NCI-H446 treated with DMSO at 0.1 percent for 48 hours (cell line): ENCODE measurements around the gene PABPN1L.
"Not testable (repeated sequence)": the region's sequence is repeated elsewhere in the genome, so short reads cannot be mapped to it uniquely, and the experiment has no call there.

Experiments
- DNase-seq: peaks from one replicate; lab custom pipeline; 2025; lab: John Stamatoyannopoulos, UW

Gene PABPN1L

GRCh38 chr16:88827727-88828126 lies 38.7 kb downstream of the PABPN1L start:
- no peak for DNase-seq

DNA sequence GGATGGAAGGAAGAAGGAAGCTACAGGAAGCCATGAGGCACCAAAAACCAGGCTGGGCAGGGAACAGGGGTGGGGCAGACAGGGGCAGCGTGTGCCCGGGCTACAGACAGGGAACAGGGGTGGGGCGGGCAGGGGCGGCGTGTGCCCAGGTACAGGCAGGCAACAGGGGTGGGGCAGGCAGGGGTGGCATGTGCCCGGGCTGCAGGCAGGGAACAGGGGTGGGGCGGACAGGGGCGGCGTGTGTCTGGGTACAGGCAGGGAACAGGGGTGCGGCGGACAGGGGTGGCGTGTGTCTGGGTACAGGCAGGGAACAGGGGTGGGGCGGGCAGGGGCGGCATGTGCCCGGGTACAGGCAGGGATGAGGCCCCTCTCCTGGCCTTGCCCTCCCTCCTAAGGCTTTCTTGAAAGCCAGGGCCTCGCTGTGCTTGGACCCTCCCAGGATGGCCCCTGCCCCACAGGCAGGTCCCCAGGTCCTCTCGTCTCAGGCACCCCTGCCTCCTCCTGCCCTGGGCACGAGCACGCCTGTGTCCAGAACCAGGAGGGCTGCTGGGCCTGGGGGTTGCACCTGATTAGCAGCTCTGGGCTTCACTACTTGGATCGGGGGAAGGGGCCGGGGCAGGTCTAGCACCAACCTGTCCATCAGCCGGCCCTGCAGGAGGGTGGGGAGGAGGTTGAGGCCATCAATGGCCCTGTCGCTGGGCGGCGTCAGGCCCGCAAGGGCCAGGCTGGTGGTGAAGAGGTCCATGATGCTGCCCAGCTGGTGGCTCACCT lies 40.2 kb downstream of the PABPN1L start:
- DNase-seq: no peak

GRCh38 chr16:88825146-88825545 lies 41.3 kb downstream of the PABPN1L start:
- DNase-seq: no peak

DNA sequence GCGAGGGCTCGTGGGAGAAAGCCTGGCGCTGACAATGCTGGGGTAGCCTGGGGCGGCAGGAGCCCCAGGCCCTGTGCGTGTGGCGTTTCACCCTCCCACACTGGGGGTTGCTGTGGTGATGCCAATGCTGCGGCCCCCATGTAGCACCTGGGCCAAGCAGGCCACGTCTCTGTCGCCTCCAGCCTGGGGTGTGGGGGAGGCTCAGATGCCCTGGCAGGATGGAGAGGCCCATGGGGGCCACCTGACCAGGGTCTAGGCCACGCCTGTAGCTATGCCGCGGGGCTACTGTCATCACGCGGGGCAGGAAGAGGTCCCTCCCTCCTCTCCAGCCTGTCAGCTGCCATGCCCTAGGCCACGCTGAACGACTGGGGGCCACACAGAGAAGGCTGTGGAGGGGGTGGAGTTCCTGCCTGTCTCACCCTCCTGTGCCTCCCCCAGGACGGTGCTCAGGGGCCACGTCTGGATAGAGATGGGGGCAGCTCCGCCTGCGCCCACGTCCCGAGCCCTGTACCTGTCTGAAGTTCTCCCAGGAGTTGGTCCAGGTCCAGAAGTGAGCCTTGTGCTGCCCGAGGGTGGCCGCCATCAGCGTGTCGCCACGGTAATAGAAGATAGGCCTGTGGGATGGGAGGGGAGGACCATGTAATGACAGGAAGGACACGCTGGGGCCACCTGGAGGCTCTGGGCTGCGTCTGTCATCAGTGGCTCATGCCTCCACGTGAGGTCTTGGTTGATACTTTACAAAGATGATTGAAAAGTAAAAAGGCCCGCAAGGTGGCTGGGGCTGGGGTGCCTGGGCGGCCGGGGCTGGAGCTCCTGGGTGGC lies 42.0 kb downstream of the PABPN1L start:
- DNase-seq: no peak

GRCh38 chr16:88823646-88824045 lies 42.8 kb downstream of the PABPN1L start:
- DNase-seq: not testable (repeated sequence)

GRCh38 chr16:88822281-88823040 lies 44.0 kb downstream of the PABPN1L start:
- no peak for DNase-seq

DNA sequence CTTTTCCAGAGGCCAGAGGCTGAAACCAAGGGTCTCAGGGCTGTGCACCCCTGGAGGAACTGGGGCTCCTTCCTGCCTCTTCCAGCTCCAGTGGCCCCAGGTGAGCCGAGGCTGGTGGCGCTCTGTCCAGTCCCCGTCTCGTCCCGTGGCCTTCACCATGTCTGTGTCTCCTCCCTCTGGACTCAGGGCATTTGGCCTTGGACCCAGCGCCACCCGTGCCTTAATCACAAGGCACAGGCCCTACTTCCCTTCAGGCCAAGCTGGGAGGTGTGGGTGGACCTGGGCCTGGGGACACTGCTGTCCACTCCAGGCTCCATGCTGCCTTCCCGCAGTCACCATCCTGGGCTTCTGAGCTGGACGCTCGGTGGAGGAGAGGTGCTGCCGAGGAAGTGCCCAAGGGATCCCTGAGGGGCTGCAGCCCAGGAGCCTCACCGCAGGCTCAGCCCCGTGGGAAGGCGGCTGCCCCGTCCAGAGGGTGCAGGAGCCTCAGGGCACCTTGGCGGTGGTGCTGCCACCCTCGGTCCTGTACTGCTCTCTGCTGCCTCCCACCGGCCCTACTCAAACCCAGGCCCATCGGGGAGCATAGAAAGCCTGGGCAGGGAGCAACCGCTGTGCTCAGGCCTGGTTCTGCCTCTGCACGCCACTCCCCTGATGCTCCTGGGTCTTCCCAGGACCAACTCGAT lies 45.2 kb downstream of the PABPN1L start:
- DNase-seq: no peak

DNA sequence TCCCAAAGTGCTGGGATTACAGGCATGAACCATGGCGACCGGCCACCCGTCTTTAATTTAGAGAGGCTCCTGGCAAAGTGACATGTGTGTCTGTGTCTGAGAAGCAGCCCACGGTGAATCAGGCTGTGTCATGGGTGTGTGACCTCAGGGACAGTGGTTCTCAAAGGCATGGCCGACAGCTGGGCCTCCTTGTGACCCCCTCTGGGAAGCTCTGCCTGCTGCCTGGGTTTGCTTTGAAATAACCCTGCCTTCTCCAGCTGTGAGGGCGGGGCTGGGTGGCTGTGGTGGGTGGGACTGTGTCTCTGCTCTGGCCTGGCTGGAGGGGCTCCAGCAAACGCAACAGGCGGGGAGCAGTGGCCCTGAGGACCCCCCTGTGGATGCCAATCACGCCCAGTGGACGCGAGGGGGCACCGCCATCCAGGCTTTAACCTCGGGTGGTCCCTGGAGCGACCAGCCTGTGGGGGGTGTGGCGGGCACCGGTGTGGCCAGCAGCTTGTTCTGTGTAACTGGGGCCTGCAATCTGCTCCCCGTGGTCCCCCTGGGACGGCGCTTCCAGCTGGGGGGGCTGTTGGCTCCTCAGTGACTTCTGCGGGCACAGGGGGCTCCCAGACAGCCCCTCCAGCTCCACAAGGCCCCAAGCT lies 46.0 kb downstream of the PABPN1L start:
- no peak for DNase-seq

GRCh38 chr16:88819126-88819525 lies 47.3 kb downstream of the PABPN1L start:
- DNase-seq: no peak

DNA sequence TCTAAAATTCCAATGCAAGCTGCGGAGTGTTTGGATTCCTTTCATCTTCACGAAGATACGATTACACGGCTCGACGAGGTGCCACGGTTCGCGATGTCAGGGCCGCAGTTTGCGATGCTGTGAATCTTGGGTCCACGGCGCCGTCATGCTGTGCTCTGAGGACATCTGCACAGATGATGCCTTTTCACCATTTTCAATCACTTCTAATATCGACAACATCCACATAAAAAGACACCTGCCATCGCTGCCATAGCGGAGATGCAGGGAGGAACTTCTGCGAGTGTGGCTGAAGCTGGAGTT lies 47.9 kb downstream of the PABPN1L start:
- no peak for DNase-seq

DNA sequence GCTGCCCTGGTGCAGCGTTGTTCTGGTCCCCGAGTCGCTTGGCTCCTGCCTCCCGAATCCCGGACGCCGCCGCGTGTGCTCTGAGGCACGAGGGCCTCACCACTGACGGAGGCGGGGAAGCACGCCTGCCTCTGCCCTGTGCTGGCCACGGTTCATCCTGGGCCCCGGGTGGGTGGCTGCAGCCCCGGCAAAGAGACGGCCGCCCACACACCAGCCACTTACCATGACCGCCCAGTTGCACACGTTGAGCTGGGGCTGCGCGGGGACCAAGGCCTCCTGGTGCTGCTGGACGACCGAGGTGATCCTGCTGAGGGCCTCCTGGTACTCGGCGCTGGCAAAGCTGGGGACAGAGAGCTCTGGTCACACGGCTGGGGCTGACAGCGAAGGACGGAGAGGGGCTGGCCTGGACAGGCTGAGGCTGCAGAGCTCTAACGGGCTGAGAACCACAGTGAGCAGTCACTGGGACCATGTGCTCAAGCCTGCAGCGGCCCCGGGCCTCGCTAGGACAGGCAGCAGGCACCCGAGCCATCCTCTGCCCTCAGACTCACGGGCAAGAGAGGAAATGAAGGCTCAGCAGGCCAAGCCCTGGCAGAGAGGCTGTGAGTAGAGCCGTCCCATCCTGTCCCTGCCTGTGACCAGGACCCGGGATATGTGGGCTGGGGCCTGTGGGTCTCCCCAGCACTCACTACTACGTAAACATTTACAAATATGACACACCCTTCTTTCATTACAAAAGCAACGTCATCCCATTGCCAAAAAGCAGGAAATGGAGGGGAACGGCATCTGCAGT lies 48.5 kb downstream of the PABPN1L start:
- DNase-seq: no peak

DNA sequence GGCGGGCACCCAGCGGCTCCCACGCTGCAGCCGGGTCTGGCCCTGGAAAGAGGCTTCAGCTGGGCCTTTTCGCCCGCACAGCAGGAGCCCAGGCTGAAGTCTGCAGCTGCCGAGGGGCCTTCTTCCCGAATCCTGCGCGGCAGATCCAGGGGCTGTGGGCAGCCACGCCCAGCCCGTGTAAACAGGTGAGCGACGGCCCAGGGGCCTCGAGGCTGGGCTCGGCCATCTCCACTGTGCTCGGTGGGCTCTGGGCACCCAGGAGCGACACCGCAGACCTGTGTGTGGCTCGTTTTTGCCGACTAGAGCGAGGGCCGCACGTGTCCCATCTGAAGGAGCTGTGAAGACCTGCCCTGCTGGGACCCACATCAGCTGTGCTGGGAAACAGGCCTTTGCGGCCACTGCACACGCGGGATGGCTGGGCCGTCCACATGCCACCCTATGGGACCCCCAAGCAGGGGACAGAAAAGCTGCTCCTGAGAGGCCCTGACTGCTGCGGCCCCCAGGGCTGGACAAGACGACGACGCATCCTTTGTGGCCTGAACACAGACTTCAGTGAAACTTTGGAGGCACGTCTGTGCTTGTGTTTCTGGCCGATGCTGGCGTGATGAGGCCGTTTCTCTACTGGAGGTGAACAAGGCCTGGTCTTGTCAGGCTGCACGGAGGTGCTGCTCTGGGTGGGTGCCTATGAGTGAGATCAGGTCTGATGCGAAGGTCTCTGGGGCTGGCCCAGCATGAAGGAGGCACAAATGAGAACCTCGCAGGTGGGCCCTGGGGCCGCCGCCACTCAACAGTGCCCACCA lies 49.5 kb downstream of the PABPN1L start:
- no peak for DNase-seq

DNA sequence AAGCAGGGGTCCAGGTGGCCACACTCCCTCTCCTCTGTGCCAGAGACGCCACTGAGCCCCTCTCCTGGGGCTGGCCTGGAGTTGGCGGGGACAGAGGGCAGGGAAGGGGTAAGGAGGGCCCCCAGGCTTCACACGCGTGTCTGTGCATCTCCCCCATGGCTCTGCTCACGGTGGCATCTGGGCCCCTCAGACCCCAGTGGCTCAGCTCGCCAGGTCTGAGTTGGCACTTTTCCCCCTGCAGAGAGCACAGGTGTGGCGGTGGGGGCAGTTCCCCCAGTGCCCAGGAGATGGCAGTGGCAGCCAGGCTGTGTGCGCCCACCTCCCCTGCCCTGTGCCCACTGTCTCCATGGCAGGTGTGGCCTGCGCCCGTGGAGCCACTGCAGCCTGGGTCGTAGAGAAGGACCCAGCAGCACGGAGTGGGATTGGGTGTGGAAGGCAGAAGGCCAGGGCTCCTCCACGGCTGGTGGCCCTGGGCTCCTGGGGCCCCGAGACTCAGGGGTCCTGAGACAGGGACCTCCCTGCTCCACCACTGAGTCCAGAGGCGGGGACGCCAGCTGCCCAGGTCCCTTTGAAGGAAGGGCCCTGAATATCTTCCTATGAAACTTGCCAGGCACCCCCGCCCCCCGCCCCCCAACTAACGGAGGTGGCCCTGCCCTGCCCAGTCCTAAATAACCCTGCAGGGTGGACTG lies 50.4 kb downstream of the PABPN1L start:
- no peak for DNase-seq

DNA sequence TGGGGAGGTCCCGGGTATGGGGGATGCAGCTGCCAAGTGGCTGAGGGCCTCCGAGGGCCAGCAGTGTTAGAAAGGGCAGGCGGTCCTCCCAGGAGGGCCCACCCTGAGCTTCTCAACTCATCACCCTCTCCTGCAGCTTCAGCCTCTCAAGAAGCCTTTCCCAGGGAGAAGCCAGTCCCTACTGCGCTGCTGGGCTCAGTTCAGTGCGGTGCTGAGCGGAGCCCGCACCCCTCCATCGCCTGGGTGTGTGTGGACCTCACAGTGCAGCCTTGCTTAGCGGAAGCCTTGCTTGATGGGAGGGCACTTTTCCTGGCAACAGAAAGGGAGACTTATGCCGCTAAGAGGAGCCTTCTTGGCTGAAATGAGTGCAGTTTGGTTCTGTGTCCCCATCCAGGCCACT lies 51.2 kb downstream of the PABPN1L start:
- no peak for DNase-seq

DNA sequence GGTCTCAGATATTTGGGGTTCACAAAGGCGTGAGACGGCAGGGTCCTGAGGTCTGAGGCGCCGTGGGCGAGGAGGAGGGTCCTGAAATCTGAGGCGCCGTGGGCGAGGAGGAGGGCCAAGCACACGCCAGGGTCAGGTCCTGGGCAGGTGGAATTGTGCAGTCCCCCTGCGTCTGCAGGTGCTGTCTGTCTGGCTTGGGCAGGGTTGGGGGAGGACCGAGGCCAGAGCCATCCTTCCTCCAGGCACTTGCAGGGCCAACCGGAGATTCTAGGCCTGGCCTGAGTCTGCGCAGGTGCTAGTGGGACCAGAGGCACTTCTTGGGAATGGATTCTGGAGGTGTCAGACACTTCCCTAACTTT lies 52.3 kb downstream of the PABPN1L start:
- no peak for DNase-seq
